Hepatic stellate cell (primary cell): ENCODE measurements around the gene RAI2.

Experiments used
- DNase-seq: peaks from one replicate; pipeline ENCODE4 v3.0.0; 2011; ENCODE audit warnings: low spot score

RAI2 gene

GRCh38 chrX:17860811-17861488 lies at the start of gene RAI2:
Gene RAI2 (minus strand): TSS chrX:17861298. CDS start chrX:17802010, 59,288 bp downstream.
- DNase-seq, result no peak

DNA sequence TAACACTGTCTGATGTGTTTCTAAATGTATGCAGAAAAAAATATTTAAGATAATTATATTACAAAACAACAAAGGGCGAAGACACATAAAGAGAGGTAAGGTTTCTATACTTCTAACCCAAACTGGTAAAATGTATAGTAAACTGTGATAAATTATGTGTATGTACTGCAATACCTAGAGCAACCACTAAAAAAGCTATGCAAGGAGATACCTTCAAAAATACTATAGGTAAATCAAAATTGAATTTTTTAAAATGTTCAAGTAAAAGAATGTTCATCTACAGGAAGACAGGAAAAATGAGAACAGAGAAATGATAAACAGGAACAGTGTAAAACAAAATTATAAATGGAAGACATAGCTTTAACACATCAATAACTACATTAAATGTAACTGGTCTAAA lies 27.3 kb upstream of the RAI2 start:
- no peak for DNase-seq

DNA sequence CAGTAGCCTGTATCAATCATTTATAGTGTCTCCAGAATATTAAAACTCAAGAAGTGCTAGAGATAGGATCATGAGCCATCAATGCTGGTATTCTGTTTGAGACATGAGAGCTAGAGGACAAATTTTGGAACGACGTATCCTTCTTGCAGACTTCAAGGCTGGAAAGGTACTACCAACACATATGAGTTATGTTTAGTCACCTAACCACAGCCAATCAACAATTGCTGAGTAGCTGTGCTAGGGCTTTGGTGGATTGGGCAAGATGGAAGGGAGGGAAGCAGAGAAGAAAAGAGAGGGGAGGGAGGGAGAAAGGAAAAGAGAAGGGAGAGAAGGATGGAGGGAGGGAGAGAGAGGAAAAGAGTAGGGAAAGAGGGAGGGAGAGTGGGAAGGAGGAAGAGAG lies 21.6 kb upstream of the RAI2 start:
- no peak for DNase-seq

GRCh38 chrX:17878028-17878670 lies 17.1 kb upstream of the RAI2 start:
- no peak for DNase-seq

DNA sequence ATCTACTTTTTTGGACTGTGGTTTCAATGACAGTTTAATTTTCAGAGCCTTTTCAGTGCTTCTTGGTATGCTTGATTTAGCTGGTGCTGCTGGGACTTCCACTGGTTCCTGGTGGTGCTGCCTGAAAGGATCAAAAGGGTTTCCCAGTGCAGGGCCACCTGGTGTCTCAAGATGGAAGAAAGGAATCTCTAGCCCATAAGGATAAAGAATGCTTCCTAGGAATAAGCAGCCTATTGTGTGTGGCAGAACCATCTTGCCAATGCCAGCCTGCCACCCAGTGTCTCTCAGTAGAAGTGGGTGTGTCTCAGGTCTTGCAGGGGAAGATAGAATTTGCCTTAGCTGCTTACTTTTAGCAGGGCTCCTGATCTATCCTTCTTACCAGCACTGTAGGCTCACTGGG lies 15.0 kb upstream of the RAI2 start:
- no peak for DNase-seq

- DNase-seq, result no peak
These were observed 8.5 kb upstream of the RAI2 start for GRCh38 chrX:17869580-17869979.

DNA sequence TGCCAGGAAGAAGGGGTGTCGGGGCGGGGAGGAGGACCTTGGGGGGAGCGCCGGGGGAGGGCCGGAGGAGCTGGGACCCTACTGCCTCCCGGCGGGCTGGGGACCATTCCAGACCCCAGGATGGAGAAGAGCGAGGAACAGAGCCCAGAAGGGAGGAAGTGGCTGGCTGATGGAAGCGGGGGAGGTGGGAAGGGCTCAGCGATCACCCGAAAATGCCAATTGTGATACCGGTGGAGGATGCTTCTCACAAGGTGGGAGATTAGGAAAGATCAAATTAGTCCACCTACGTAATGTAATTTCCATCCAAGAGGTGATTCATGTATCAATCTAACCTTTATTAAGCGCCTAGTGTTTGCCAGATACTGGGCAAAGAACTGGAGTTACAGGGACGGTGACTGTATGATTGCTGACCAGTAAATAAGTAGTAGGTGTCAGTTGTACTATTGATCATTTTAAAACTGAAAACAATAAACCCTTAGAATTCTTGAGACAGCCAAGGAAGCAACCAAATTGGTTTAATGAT lies 452 bp upstream of the RAI2 start:
- DNase-seq, result no peak

DNA sequence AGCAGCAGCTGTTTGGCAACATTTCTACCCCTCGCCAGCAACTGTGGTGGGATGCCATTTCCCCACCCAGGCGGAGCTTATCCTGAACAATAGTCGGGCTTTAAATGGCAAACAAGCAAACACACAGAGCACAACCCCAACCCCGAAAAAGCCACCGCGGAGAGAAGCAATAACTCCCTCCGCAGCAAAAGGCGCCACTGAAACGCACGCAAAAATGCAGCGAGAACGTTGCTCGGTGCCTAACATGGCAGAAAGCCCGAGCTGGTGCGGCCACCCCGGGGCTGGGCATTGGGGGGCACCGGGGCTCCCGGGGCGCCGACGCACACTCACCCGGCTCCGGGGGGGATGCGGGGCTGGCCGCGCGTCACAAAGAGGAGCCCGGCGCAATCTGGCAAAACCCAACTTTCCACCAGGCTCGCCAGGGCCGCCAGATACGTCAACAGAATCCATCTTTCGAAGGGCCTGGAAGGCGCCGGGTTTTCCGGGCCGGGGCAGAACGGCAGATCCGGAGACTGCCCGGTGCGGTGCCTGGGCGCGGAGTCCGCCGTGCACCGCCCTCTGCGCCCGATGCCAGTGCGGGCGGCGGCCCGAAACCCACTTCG lies 818 bp downstream of the RAI2 start:
- DNase-seq, result no peak

- no peak for DNase-seq
These were observed 1.4 kb downstream of the RAI2 start for GRCh38 chrX:17859609-17860178.

GRCh38 chrX:17854531-17854930 lies 6.6 kb downstream of the RAI2 start:
- DNase-seq, result no peak

- no peak for DNase-seq
These were observed 7.0 kb downstream of the RAI2 start for GRCh38 chrX:17854069-17854468.

DNA sequence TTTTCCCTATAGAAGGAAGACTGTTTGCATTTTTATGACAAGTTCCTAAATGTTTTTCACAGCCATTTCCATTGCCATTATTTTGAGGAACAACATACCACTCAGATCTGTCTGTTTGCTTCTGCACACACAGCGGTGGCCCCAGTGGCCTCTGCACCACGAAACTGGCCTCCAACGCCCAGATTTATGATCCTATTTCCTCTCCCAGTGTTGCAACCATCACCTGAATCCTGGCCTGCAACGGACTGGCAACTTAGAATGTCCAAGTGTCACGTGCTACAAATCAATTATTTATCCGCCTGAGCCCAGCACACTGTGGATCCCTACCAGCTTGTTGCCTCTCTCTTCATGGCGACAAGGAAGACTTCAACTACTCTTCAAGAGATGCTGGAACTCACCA lies 9.2 kb downstream of the RAI2 start:
- no peak for DNase-seq

GRCh38 chrX:17848545-17849265 lies 12.4 kb downstream of the RAI2 start:
- DNase-seq, result no peak

- DNase-seq, result no peak
These were observed 15.1 kb downstream of the RAI2 start for GRCh38 chrX:17846045-17846444.

DNA sequence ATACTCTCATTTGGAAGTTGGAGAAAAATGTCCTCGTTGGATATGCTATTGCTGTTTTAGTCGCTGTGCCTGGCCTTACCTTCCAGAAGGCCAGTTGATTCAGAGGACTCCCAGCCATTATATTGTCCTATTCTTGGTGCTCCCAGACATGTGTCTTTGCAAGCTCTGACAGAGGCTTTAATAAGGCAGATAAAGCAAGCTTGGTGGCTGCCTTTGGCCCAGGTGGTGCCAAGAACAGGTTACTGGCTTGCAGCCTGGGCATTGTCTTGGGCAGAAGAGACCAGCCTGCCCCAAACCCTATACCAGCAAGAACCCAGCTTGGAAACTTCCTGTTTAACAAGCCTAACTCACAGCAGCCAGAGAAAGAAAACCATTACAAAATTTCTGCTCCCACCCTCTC lies 16.9 kb downstream of the RAI2 start:
- no peak for DNase-seq

DNA sequence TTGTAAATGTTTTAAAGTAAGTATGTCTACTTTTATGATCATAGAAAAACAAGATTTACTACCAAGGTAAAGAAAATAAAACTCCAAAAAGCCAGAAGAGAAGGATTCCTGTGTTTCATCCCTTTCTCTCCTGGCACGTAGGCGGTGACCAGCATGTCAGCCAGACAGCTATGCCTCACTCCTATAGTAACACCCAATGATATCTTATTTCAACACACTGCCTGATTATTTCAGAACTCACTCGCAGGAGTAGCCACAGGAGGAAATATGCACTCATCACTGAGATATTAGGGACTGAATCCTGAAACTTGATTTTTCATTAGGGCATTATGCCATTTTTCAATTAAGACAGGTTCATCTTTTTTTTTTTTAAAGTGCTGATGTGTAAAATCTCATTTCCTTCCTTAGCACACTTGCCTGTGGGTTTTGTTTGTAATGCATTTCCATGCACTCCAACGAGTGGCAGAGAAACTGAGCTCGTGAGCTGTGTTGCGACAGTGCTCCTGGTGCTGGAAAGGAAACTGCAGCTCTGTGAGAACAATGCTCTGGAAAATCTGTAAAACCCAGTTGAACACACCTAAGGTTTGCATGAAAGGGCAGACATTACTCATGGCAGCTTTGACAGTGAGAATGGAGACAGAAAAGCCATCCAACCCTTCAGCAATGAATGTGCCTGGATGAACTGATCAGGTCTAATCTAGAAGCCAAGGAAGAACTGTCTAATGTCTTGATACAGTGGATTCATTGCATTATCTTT lies 18.2 kb downstream of the RAI2 start:
- no peak for DNase-seq

DNA sequence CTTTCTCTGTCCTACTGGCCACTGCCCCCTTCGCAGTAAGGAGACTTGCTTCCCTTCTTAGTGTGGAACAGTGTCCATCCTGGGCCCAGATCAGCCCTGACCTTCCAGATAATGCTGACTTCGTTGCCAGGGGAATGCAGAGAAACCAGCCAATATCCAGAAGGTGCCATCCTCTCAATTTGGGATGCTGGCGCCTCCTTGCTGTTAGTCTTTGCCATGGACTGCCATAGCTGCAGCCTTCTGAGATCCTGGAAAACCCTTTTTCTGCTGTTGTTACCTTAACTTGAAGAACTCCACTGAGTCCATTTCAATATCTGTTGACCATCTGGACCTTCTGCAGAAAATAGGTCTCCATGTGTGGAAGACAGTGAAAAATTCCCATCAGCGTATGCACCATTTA lies 21.8 kb downstream of the RAI2 start:
- DNase-seq, result no peak

- no peak for DNase-seq
These were observed 24.3 kb downstream of the RAI2 start for GRCh38 chrX:17836830-17837229.

DNA sequence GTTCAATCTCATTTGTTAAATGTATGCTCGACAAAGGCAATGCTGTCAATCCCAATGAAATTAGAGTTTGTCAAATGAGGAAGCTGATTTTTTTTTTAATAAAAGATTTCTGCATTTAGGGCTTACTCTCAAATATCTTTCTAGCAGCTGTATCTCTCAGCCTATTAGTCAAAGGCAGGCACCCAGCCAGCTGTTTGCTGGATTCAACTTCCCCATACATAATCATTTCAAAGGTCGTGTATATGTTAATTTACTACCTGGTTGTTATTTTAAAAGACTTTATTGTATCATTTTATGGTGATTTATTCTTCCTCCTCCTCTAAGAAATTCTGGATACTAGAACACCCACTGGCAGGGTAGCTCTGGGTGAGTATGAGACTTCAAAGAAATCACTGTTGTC lies 27.1 kb downstream of the RAI2 start:
- no peak for DNase-seq

GRCh38 chrX:17831255-17831654 lies 29.8 kb downstream of the RAI2 start:
- no peak for DNase-seq

DNA sequence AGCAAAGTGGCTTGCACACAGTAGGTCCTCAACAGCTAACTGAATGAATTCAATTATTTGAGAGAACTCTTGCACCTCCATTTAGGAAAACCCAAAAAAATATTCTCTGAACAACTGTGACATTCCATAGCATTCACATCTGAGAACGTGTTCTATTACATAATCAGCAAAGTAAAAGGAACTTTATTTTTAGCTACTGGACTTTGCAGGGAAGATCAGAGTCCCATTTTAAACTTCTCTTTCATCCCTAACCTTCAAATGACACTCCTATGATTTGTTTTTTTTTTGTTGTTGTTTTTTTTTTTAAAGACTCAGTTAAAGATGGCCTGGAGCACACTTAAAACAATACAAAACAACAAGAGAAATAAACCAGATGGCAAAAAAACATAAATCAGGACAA lies 30.9 kb downstream of the RAI2 start:
- DNase-seq, result no peak

DNA sequence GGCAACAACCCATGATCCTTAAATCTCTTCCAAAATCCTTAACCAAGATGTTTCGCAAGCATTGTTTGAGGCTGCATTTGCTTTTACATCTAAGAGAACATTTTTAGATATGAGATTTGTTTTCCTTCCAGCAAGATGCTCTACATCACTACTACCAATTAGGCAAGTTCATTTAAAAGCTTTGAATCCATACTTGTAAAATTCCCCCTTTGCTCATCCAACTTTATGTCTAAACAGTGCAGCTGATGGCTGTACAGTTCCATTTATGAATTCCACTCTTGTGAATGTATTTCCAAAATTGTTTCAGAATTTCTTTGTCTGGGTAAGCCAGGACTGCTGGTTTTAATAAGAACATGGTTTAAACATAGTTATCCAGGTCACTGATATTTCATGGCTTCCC lies 31.5 kb downstream of the RAI2 start:
- DNase-seq, result no peak
